Right lobe of liver (tissue), 6 donors: ENCODE results near the gene SLC9A8. TPM values are rescaled to one million over a fixed set of nuclear protein-coding genes. Genes with fewer than 3 reads are reported as not detected.

Experiments
- ATAC-seq, 4 donors: fragments of 200-7000 bp; cut with Tn5 transposase; one replicate each; pipeline ENCODE4 v1.9.1; 2020; ENCODE audit warnings: mild to moderate bottlenecking in 4 of 4, moderate library complexity in 4 of 4
- DNase-seq, 3 donors: peaks; one replicate each; pipeline ENCODE4 v3.0.0-alpha.2; 2020
- H3K27ac ChIP-seq, 3 donors: fragments of 200-600 bp; one replicate each; pipeline ENCODE4 v1.8.0; 2022
- H3K27me3 ChIP-seq, 2 donors: fragments of 200-600 bp; one replicate each; pipeline ENCODE4 v1.8.0; 2022
- H3K36me3 ChIP-seq, 4 donors: fragments of 200-600 bp; sonication (generic) in 1 of 4; one replicate each; pipeline versions ENCODE4 v1.5.1 to v1.8.0; 2017 to 2022; ENCODE audit warnings: control low read depth in 1 of 4
- H3K4me1 ChIP-seq, 4 donors: fragments of 200-600 bp; sonication (generic) in 1 of 4; one replicate each; pipeline versions ENCODE4 v1.5.1 to v1.8.0; 2017 to 2022; ENCODE audit warnings: control low read depth in 1 of 4
- H3K4me3 ChIP-seq, 3 donors: fragments of 200-600 bp; one replicate each; pipeline ENCODE4 v1.8.0; 2022
- H3K9me3 ChIP-seq, 4 donors: fragments of 200-600 bp; sonication (generic) in 1 of 4; one replicate each; pipeline versions ENCODE4 v1.5.1 to v1.8.0; 2017 to 2022; ENCODE audit warnings: control low read depth in 1 of 4
- POLR2A ChIP-seq: fragments of 450-650 bp; IDR thresholded peaks from one replicate; pipeline ENCODE4 v1.6.1; 2017; ENCODE audit warnings: antibody characterized with exemption, mild to moderate bottlenecking
- WGBS: methylation state at CpG from one replicate; pipeline ENCODE4 v1.1.6; 2018; ENCODE audit warnings: low coverage, low lambda C conversion rate; ENCODE audit not compliant: insufficient coverage; ENCODE audit errors: missing lambda C conversion rate; 5-methylcytosine and 5-hydroxymethylcytosine counted together
- intact Hi-C, 2 donors: fragments of 100-400 bp; cut with DNase I; formaldehyde crosslinking; loops; one replicate each; pipeline versions ENCODE4 v1.11.2 to v1.14.1; 2022
- total RNA-seq, 6 experiments: library from RNA; depleted of rRNA in 2 of 6; stranded (reverse); fragments of >200 nt in 2 of 6; fragmentation: NEBNext Ultra II Directional in 3 of 6; extraction: Animal tissue kit (Norgen Biotek cat#: 25700) in 3 of 6; gene quantifications; one replicate each; pipeline versions ENCODE4 v1.1.0 to v1.2.4, GENCODE V29; 2016 to 2023
- TF ChIP-seq, protein P1 (sequence below), 4 donors: fragments of 200-600 bp in 3 of 4; fragments of 450-650 bp in 1 of 4; IDR thresholded peaks; one replicate each; pipeline versions ENCODE4 v1.5.1 to v1.8.0; 2016 to 2022; ENCODE audit warnings: antibody characterized with exemption in 4 of 4, mild to moderate bottlenecking in 2 of 4
- donor health status: DM: no; HTN: yes; CAD: no.
- donor health status: DM: no; HTN: no; CAD: no.
- donor health status: DM: no; HTN: no; CAD: no.
- donor health status: DM: no; HTN: yes; CAD: no.
- donor health status: DM: no; HTN: yes; CAD: no.

Gene SLC9A8
- total RNA-seq, 6 experiments from 2014 or later: 6.8 to 10.6 (median 9.6) TPM

DNA sequence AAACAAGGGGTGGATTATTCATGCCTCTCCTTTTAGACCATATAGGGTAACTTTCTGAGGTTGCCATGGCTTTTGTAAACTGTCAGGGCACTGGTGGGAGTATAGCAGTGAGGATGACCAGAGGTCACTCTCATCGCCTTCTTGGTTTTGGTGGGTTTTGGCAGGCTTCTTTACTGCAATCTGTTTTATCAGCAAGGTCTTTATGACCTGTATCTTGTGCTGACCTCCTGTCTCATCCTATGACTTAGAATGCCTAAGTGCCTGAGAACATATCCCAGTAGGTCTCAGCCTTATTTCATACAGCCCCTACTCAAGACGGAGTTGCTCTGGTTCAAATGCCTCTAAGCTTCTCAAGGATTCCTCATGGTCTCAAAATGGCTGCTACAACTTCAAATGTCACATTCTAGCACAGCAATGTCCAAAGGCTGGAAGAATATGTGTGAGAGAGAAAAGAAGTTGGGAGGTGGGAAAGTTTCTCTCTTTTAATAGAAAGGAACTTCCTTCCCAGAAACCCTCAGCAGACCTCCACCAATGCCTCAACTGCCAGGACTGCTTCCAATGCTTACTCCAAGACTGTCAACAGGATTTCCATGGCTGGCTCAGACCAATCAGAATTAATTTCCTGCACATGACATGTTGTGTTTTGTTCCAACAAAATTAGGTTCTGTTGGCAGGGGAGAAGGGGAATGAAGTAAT lies 46.6 kb upstream of the SLC9A8 start:
- H3K4me3 ChIP-seq: no peak overlapping the region
- TF ChIP-seq, protein P1, sequence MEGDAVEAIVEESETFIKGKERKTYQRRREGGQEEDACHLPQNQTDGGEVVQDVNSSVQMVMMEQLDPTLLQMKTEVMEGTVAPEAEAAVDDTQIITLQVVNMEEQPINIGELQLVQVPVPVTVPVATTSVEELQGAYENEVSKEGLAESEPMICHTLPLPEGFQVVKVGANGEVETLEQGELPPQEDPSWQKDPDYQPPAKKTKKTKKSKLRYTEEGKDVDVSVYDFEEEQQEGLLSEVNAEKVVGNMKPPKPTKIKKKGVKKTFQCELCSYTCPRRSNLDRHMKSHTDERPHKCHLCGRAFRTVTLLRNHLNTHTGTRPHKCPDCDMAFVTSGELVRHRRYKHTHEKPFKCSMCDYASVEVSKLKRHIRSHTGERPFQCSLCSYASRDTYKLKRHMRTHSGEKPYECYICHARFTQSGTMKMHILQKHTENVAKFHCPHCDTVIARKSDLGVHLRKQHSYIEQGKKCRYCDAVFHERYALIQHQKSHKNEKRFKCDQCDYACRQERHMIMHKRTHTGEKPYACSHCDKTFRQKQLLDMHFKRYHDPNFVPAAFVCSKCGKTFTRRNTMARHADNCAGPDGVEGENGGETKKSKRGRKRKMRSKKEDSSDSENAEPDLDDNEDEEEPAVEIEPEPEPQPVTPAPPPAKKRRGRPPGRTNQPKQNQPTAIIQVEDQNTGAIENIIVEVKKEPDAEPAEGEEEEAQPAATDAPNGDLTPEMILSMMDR (IDR thresholded peaks at IDR 0.05): no peak
- no peak for TF ChIP-seq POLR2A
- no peaks in the 10 kb centered on the region for H3K36me3 ChIP-seq
- intact Hi-C loops: loop anchor here (10.0 kb wide), 2 partner anchors 51 to 151 kb away; partner anchors contain the start of gene B4GALT5 (in 1 of the 2)
- no peaks in the 10 kb centered on the region for H3K27me3 ChIP-seq
- H3K9me3 ChIP-seq: no peaks in the 10 kb centered on the region
- no peak for ATAC-seq
- no peak for DNase-seq
- peaks cover 0 to 75% (median 38%) of the 10 kb centered on the region in 4 donors for H3K4me1 ChIP-seq
- H3K27ac ChIP-seq: peak overlapping the region; percentile 13 to 60 (median 32)
- 82% methylated on average over 2 of the region's 2 CpGs for WGBS

DNA sequence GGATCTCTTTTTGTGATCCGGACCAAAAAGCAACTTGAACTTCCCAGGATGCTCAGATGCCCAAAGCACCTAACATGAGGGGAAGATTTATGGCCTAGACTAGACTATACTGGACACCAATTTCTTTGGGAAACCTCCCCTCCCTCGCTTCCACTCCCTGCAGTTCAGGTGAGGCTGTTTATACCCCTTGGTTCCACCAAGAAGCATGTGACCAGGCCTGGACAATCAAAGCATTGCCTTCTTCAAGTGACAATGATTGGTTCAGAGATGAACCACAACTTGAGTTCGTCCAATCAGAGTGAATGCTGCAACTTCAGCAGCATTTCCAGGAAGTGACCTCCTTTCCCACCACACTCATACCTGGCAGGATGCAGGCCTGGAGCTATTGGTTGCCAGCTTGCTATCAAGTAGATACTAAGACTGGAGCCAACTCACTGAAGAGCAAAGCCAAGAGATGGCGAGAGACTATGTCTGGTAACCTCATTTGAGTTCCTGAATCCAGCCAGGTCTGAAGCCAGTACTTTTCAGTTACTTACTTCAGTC lies 45.6 kb upstream of the SLC9A8 start:
- ATAC-seq (peak in 3 of 4 donors; percentile 23 to 39 (median 36)), DNase-seq (peak; percentile 55 to 66 (median 58))
- H3K27ac ChIP-seq: peak overlapping the region; percentile 13 to 60 (median 15)
- no peaks in the 10 kb centered on the region for H3K36me3 ChIP-seq
- WGBS: 59% methylated on average over 3 of the region's 4 CpGs
- no peak overlapping the region for H3K4me3 ChIP-seq
- intact Hi-C loops: loop anchor here (10.0 kb wide), 2 partner anchors 52 to 152 kb away; partner anchors contain the start of gene B4GALT5 (in 1 of the 2)
- TF ChIP-seq, protein P1 (IDR thresholded peaks at IDR 0.05): no peak
- TF ChIP-seq POLR2A: no peak
- H3K27me3 ChIP-seq: no peaks in the 10 kb centered on the region
- H3K4me1 ChIP-seq: peaks cover 0 to 84% (median 43%) of the 10 kb centered on the region in 4 donors
- H3K9me3 ChIP-seq: no peaks in the 10 kb centered on the region

DNA sequence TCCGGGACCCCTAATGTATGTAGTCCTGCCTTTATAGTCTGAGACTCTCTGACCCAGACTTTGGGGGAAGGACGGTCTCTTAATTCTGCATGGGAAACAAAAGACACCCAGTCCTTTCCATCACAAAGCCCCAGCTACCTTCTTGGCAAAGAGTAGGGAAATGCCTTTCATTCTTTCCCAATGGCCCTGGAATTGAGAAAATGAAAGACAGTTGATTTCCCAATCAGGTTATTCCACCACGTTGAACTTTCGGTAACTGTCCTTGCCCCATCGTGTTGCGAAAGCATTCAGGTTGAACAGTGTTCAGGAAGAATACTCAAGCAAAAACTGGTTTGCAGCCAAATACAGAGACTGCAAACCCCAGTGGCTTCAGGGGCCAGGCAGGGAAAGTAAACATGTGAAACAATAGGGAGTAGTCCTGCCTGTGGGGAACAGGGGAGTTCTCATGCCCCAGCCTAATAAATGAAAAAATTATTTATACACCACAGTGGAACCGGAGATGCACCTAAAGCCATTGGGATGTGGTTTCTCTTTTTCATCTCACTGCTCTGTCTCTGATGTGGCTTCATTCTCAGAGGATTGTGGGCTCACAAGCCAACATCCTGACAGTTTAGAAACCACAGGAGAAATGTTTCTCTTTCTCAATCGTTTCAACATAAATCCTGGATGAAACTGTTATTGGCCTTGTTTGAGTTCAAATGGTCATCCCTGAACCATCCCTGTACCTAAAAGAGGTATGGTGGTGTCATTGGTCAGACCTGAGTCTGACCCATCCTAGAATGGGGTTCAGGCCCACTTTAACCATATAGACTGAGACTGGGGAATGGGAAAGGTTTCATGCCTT lies 44.2 kb upstream of the SLC9A8 start:
- peaks cover 0 to 89% (median 47%) of the 10 kb centered on the region in 4 donors for H3K4me1 ChIP-seq
- no peaks in the 10 kb centered on the region for H3K9me3 ChIP-seq
- no peaks in the 10 kb centered on the region for H3K27me3 ChIP-seq
- TF ChIP-seq, protein P1 (IDR thresholded peaks at IDR 0.05): no peak
- TF ChIP-seq POLR2A: peak; percentile 25
- H3K4me3 ChIP-seq: peak overlapping the region in 1 of 3 donors; percentile 10
- ATAC-seq (peak; percentile 68 to 85 (median 78)), DNase-seq (peak; percentile 69 to 91 (median 77))
- intact Hi-C loops: loop anchor here (10.0 kb wide), 2 partner anchors 54 to 154 kb away; partner anchors contain the start of gene B4GALT5 (in 1 of the 2)
- no peaks in the 10 kb centered on the region for H3K36me3 ChIP-seq
- H3K27ac ChIP-seq: peak overlapping the region; percentile 63 to 80 (median 71)
- WGBS: 4% methylated on average over 8 of the region's 8 CpGs

DNA sequence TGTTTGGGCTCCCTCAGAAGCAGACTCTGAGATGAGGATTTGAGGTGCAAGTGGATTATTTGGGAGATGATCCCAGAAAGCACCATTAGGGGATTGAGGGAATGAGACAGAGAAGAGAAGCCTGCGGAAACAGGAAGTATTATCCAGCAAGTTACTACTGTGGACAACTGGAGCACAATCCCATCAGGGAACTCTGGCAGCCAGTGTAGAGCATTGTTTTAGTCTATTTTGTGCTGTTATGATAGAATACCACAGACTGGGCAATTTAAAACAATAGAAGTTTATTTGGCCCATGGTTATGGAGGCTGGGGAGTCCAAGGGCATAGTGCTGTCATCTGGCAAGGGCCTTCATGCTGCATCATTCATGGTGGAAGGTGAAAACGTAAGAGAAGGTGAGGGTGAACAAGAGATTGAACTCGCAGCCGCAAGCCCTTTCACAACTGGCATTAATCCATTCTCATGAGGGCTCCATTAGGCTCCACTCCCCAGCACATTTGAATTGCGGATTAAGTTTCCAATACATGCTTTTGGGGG lies 43.5 kb upstream of the SLC9A8 start:
- intact Hi-C loops: loop anchor here (10.0 kb wide), 2 partner anchors 54 to 154 kb away; partner anchors contain the start of gene B4GALT5 (in 1 of the 2)
- Histone ChIP-seq H3K27me3 (no peaks in the 10 kb centered on the region), H3K4me1 (peaks cover 0 to 82% (median 45%) of the 10 kb centered on the region in 4 donors), H3K27ac (peak overlapping the region; percentile 63 to 80 (median 71)), H3K36me3 (no peaks in the 10 kb centered on the region), H3K4me3 (no peak overlapping the region), H3K9me3 (no peaks in the 10 kb centered on the region)
- ATAC-seq (no peak), DNase-seq (no peak)
- 87% methylated on average over 3 of the region's 5 CpGs for WGBS
- TF ChIP-seq, protein P1 (IDR thresholded peaks at IDR 0.05): no peak
- no peak for TF ChIP-seq POLR2A
